HEK293T (cell line): ENCODE measurements around the gene CNFN.

Experiments used
- BHLHE40 ChIP-seq: fragments of 450-650 bp; IDR thresholded peaks from 2 replicates; pipeline ENCODE4 v1.6.1; 2016; ENCODE audit warnings: mild to moderate bottlenecking, moderate library complexity, borderline replicate concordance
- CTBP1 ChIP-seq: fragments of 450-650 bp; IDR thresholded peaks from 2 replicates; pipeline ENCODE4 v1.6.1; 2016; ENCODE audit warnings: borderline replicate concordance
- L3MBTL2 ChIP-seq: fragments of 450-650 bp; conservative IDR thresholded peaks from 2 replicates; pipeline ENCODE4 v1.6.1; 2016; ENCODE audit warnings: mild to moderate bottlenecking
- TF ChIP-seq, protein P1 (sequence below): fragments of 450-650 bp; IDR thresholded peaks from 2 replicates; pipeline ENCODE4 v1.6.1; 2016

- TF ChIP-seq CTBP1 (no peak), BHLHE40 (no peak), L3MBTL2 (no peak)
- TF ChIP-seq, protein P1, sequence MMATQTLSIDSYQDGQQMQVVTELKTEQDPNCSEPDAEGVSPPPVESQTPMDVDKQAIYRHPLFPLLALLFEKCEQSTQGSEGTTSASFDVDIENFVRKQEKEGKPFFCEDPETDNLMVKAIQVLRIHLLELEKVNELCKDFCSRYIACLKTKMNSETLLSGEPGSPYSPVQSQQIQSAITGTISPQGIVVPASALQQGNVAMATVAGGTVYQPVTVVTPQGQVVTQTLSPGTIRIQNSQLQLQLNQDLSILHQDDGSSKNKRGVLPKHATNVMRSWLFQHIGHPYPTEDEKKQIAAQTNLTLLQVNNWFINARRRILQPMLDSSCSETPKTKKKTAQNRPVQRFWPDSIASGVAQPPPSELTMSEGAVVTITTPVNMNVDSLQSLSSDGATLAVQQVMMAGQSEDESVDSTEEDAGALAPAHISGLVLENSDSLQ = no peak
Measured at GRCh38 chr19:42368360-42368759, 21.7 kb downstream of the CNFN start.
